Measurements from ENCODE around the gene DHRS2. TPM values are rescaled to one million over a fixed set of nuclear protein-coding genes. Genes with fewer than 3 reads are reported as not detected.

The DHRS2 gene
- total RNA-seq, 1 experiment from 2014 or later: 21.3 TPM

GRCh38 chr14:23622990-23623389 lies 13.2 kb upstream of the DHRS2 start:
- no peak for DNase-seq
- Histone ChIP-seq H3K27me3 (replicated peaks; ENCODE audit: control insufficient read depth, insufficient read depth, low read length) (no peaks in the 10 kb centered on the region), H3K9me3 (peaks cover 22% of the 10 kb centered on the region), H3K4me3 (ENCODE audit: low read depth, low read length) (no peak overlapping the region), H3K4me1 (no peaks in the 10 kb centered on the region), H3K36me3 (ENCODE audit: control insufficient read depth, insufficient read depth, low read length) (no peaks in the 10 kb centered on the region)
- BruUV-seq (replicated peaks): no TSS peak
- no peak overlapping the region for H3K27ac Mint-ChIP-seq (ENCODE audit: unreplicated experiment)
- H3K27me3 Mint-ChIP-seq (ENCODE audit: insufficient read depth, unreplicated experiment): no peaks in the 10 kb centered on the region
- intact Hi-C loops (cut with micrococcal nuclease; ENCODE audit: unreplicated experiment): no loop called here
- ChIA-PET POLR2A (no interaction called here), CTCF (no interaction called here)
- H3K4me1 Mint-ChIP-seq (ENCODE audit: low read depth, unreplicated experiment): no peaks in the 10 kb centered on the region
- H3K9me3 Mint-ChIP-seq (ENCODE audit: unreplicated experiment): peaks cover 42% of the 10 kb centered on the region
- no peak for TF ChIP-seq CTCF (IDR thresholded peaks at IDR 0.05; ENCODE audit: insufficient read depth in 1 of 2, low read depth in 1 of 2, low read length in 1 of 2, severe bottlenecking in 1 of 2, unreplicated experiment in 1 of 2)
- no peak overlapping the region for H3K4me3 Mint-ChIP-seq (ENCODE audit: unreplicated experiment)
- no peaks in the 10 kb centered on the region for H3K36me3 Mint-ChIP-seq (ENCODE audit: insufficient read depth, unreplicated experiment)

- peaks cover 22% of the 10 kb centered on the region for H3K9me3 ChIP-seq
- POLR2A ChIA-PET: no interaction called here
- intact Hi-C loops (cut with micrococcal nuclease; ENCODE audit: unreplicated experiment): no loop called here
- H3K36me3 ChIP-seq (ENCODE audit: control insufficient read depth, insufficient read depth, low read length): no peaks in the 10 kb centered on the region
- H3K27me3 Mint-ChIP-seq (ENCODE audit: insufficient read depth, unreplicated experiment): no peaks in the 10 kb centered on the region
- CTCF ChIA-PET: no interaction called here
- H3K9me3 Mint-ChIP-seq (ENCODE audit: unreplicated experiment): peaks cover 42% of the 10 kb centered on the region
- H3K4me1 ChIP-seq: no peaks in the 10 kb centered on the region
- H3K36me3 Mint-ChIP-seq (ENCODE audit: insufficient read depth, unreplicated experiment): no peaks in the 10 kb centered on the region
- H3K27ac Mint-ChIP-seq (ENCODE audit: unreplicated experiment): no peak overlapping the region
- H3K4me1 Mint-ChIP-seq (ENCODE audit: low read depth, unreplicated experiment): no peaks in the 10 kb centered on the region
- BruUV-seq (replicated peaks): no TSS peak
- H3K4me3 ChIP-seq (ENCODE audit: low read depth, low read length): no peak overlapping the region
- TF ChIP-seq CTCF (IDR thresholded peaks at IDR 0.05; ENCODE audit: insufficient read depth in 1 of 2, low read depth in 1 of 2, low read length in 1 of 2, severe bottlenecking in 1 of 2, unreplicated experiment in 1 of 2): no peak
- no peak overlapping the region for H3K4me3 Mint-ChIP-seq (ENCODE audit: unreplicated experiment)
- no peak for DNase-seq
- no peaks in the 10 kb centered on the region for H3K27me3 ChIP-seq (replicated peaks; ENCODE audit: control insufficient read depth, insufficient read depth, low read length)
Measured at GRCh38 chr14:23623962-23624361, 12.2 kb upstream of the DHRS2 start.

- Histone ChIP-seq H3K27me3 (replicated peaks; ENCODE audit: control insufficient read depth, insufficient read depth, low read length) (no peaks in the 10 kb centered on the region), H3K4me3 (ENCODE audit: low read depth, low read length) (no peak overlapping the region), H3K36me3 (ENCODE audit: control insufficient read depth, insufficient read depth, low read length) (no peaks in the 10 kb centered on the region), H3K9me3 (peaks cover 18% of the 10 kb centered on the region), H3K4me1 (no peaks in the 10 kb centered on the region)
- no peak for TF ChIP-seq CTCF (IDR thresholded peaks at IDR 0.05; ENCODE audit: insufficient read depth in 1 of 2, low read depth in 1 of 2, low read length in 1 of 2, severe bottlenecking in 1 of 2, unreplicated experiment in 1 of 2)
- no peak overlapping the region for H3K4me3 Mint-ChIP-seq (ENCODE audit: unreplicated experiment)
- H3K27me3 Mint-ChIP-seq (ENCODE audit: insufficient read depth, unreplicated experiment): no peaks in the 10 kb centered on the region
- ChIA-PET POLR2A (no interaction called here), CTCF (no interaction called here)
- no peak overlapping the region for H3K27ac Mint-ChIP-seq (ENCODE audit: unreplicated experiment)
- no peak for DNase-seq
- BruUV-seq (replicated peaks): no TSS peak
- H3K9me3 Mint-ChIP-seq (ENCODE audit: unreplicated experiment): peaks cover 41% of the 10 kb centered on the region
- no peaks in the 10 kb centered on the region for H3K36me3 Mint-ChIP-seq (ENCODE audit: insufficient read depth, unreplicated experiment)
- no peaks in the 10 kb centered on the region for H3K4me1 Mint-ChIP-seq (ENCODE audit: low read depth, unreplicated experiment)
- intact Hi-C loops (cut with micrococcal nuclease; ENCODE audit: unreplicated experiment): no loop called here
Measured at GRCh38 chr14:23624830-23625404, 11.2 kb upstream of the DHRS2 start.

Measured in Caco-2 (cell line).